SK-N-MC (cell line): Measurements from ENCODE around the gene CLASP1.

Experiments
- EZH2 ChIP-seq: fragments of 200-600 bp; sonication (generic); IDR thresholded peaks from one replicate; pipeline ENCODE4 v1.6.1; 2017; ENCODE audit warnings: antibody characterized with exemption
- FOXP2 ChIP-seq: optimal IDR thresholded peaks from 2 replicates; pipeline ENCODE3; 2011; ENCODE audit warnings: mild to moderate bottlenecking, moderate library complexity; ENCODE audit not compliant: insufficient read depth; ENCODE audit errors: extremely low read length, control extremely low read depth
- POLR2AphosphoS5 ChIP-seq: IDR thresholded peaks from 2 replicates; pipeline ENCODE4 v1.6.1; 2012; ENCODE audit warnings: mild to moderate bottlenecking, low read depth, low read length, borderline replicate concordance

DNA sequence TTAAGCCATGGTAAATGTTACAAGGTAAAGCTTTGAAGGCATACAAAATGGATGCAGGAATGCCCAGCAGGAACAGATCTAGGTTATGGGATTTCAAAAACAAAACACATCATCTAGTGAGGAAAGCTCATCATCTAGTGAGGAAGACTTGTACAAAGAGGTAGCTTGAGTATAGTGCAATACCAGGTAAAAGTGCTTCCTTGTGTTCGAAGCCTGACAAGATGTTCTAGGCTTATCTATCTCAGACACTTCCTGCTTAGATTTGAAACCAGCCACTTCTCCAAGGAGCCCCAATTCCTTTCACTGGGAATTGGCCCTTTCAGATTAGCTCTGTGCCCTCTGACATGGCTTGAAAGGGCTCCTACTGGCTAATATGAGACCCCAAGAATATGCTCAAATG is 73.0 kb downstream of the CLASP1 start:
- TF ChIP-seq EZH2: no peak
- no peak for TF ChIP-seq POLR2AphosphoS5
- TF ChIP-seq FOXP2: no peak
